ENCODE data around the gene PTDSS2. TPM values are rescaled to one million over a fixed set of nuclear protein-coding genes. Genes with fewer than 3 reads are reported as not detected.

Gene PTDSS2
- total and polyA plus RNA-seq, 2 experiments from 2014 or later: 22.7 to 145 TPM

Small RNA genes lying within 50 kb of the gene (small RNA-seq; reads per million reads assigned to genes)
- gene RN7SL838P (ENCODE audit: low replicate concordance): not detected

Other genes starting within 250 kb of the PTDSS2 start
- 19.5 and 20.5 TPM in 2 replicates for gene BET1L, start 242.9 kb upstream of the PTDSS2 start, total RNA-seq (2014; rRNA removed; shearing (Covaris generic))
- 15.2 and 22.8 TPM in 2 replicates for gene BET1L, start 242.9 kb upstream of the PTDSS2 start, polyA plus RNA-seq (2016; fragmentation: Nextera tagmentation; extraction: Ambion mirVana)
- gene RIC8A, start 242.6 kb upstream of the PTDSS2 start, total RNA-seq (2014; rRNA removed; shearing (Covaris generic)): 65.5 and 81.3 TPM in 2 replicates
- gene RIC8A, start 242.6 kb upstream of the PTDSS2 start, polyA plus RNA-seq (2016; fragmentation: Nextera tagmentation; extraction: Ambion mirVana): 23.6 and 27.3 TPM in 2 replicates
- gene SIRT3, start 213.9 kb upstream of the PTDSS2 start, total RNA-seq (2014; rRNA removed; shearing (Covaris generic)): 5.2 and 7.0 TPM in 2 replicates
- gene SIRT3, start 213.9 kb upstream of the PTDSS2 start, polyA plus RNA-seq (2016; fragmentation: Nextera tagmentation; extraction: Ambion mirVana): 8.9 and 11.4 TPM in 2 replicates
- 99.9 and 111 TPM in 2 replicates for gene PSMD13, start 213.3 kb upstream of the PTDSS2 start, total RNA-seq (2014; rRNA removed; shearing (Covaris generic))
- gene PSMD13, start 213.3 kb upstream of the PTDSS2 start, polyA plus RNA-seq (2016; fragmentation: Nextera tagmentation; extraction: Ambion mirVana): 114 and 116 TPM in 2 replicates
- gene NLRP6, start 171.9 kb upstream of the PTDSS2 start, total RNA-seq (2014; rRNA removed; shearing (Covaris generic)): 0.73 TPM in 1 of 2 replicates, not detected in the other
- 0.15 TPM in 1 of 2 replicates, not detected in the other for gene NLRP6, start 171.9 kb upstream of the PTDSS2 start, polyA plus RNA-seq (2016; fragmentation: Nextera tagmentation; extraction: Ambion mirVana)
- 45.4 and 55.8 TPM in 2 replicates for gene PGGHG, start 161.2 kb upstream of the PTDSS2 start, total RNA-seq (2014; rRNA removed; shearing (Covaris generic))
- gene PGGHG, start 161.2 kb upstream of the PTDSS2 start, polyA plus RNA-seq (2016; fragmentation: Nextera tagmentation; extraction: Ambion mirVana): 18.1 and 24.9 TPM in 2 replicates
- not detected in 2 replicates for gene IFITM5, start 150.8 kb upstream of the PTDSS2 start, total RNA-seq (2014; rRNA removed; shearing (Covaris generic))
- 0.42 TPM in 1 of 2 replicates, not detected in the other for gene IFITM5, start 150.8 kb upstream of the PTDSS2 start, polyA plus RNA-seq (2016; fragmentation: Nextera tagmentation; extraction: Ambion mirVana)
- gene IFITM2, start 142.5 kb upstream of the PTDSS2 start, total RNA-seq (2014; rRNA removed; shearing (Covaris generic)): 57.3 and 91.2 TPM in 2 replicates
- 857 and 906 TPM in 2 replicates for gene IFITM2, start 142.5 kb upstream of the PTDSS2 start, polyA plus RNA-seq (2016; fragmentation: Nextera tagmentation; extraction: Ambion mirVana)
- gene IFITM1, start 136.2 kb upstream of the PTDSS2 start, total RNA-seq (2014; rRNA removed; shearing (Covaris generic)): 396 and 409 TPM in 2 replicates
- 1,180 and 1,194 TPM in 2 replicates for gene IFITM1, start 136.2 kb upstream of the PTDSS2 start, polyA plus RNA-seq (2016; fragmentation: Nextera tagmentation; extraction: Ambion mirVana)
- 72.4 and 82.3 TPM in 2 replicates for gene IFITM3, start 129.4 kb upstream of the PTDSS2 start, total RNA-seq (2014; rRNA removed; shearing (Covaris generic))
- 829 and 840 TPM in 2 replicates for gene IFITM3, start 129.4 kb upstream of the PTDSS2 start, polyA plus RNA-seq (2016; fragmentation: Nextera tagmentation; extraction: Ambion mirVana)
- 55.2 and 92.6 TPM in 2 replicates for gene B4GALNT4, start 80.8 kb upstream of the PTDSS2 start, total RNA-seq (2014; rRNA removed; shearing (Covaris generic))
- gene B4GALNT4, start 80.8 kb upstream of the PTDSS2 start, polyA plus RNA-seq (2016; fragmentation: Nextera tagmentation; extraction: Ambion mirVana): 49.9 and 53.5 TPM in 2 replicates
- 18.7 and 23.0 TPM in 2 replicates for gene PKP3, start 56.1 kb upstream of the PTDSS2 start, total RNA-seq (2014; rRNA removed; shearing (Covaris generic))
- gene PKP3, start 56.1 kb upstream of the PTDSS2 start, polyA plus RNA-seq (2016; fragmentation: Nextera tagmentation; extraction: Ambion mirVana): 6.1 and 7.2 TPM in 2 replicates
- 59.1 and 63.0 TPM in 2 replicates for gene SIGIRR, start 35.3 kb upstream of the PTDSS2 start, total RNA-seq (2014; rRNA removed; shearing (Covaris generic))
- 72.2 and 96.2 TPM in 2 replicates for gene SIGIRR, start 35.3 kb upstream of the PTDSS2 start, polyA plus RNA-seq (2016; fragmentation: Nextera tagmentation; extraction: Ambion mirVana)
- gene ANO9, start 8.3 kb upstream of the PTDSS2 start, total RNA-seq (2014; rRNA removed; shearing (Covaris generic)): 6.5 and 10.2 TPM in 2 replicates
- gene ANO9, start 8.3 kb upstream of the PTDSS2 start, polyA plus RNA-seq (2016; fragmentation: Nextera tagmentation; extraction: Ambion mirVana): 7.5 and 9.0 TPM in 2 replicates
- 50.4 and 56.3 TPM in 2 replicates for gene RNH1, start 57.0 kb downstream of the PTDSS2 start, total RNA-seq (2014; rRNA removed; shearing (Covaris generic))
- 32.3 and 33.3 TPM in 2 replicates for gene RNH1, start 57.0 kb downstream of the PTDSS2 start, polyA plus RNA-seq (2016; fragmentation: Nextera tagmentation; extraction: Ambion mirVana)
- 28.7 and 37.9 TPM in 2 replicates for gene HRAS, start 85.3 kb downstream of the PTDSS2 start, total RNA-seq (2014; rRNA removed; shearing (Covaris generic))
- 46.3 and 48.7 TPM in 2 replicates for gene HRAS, start 85.3 kb downstream of the PTDSS2 start, polyA plus RNA-seq (2016; fragmentation: Nextera tagmentation; extraction: Ambion mirVana)
- gene LRRC56, start 87.2 kb downstream of the PTDSS2 start, total RNA-seq (2014; rRNA removed; shearing (Covaris generic)): 0.54 and 0.87 TPM in 2 replicates
- gene LRRC56, start 87.2 kb downstream of the PTDSS2 start, polyA plus RNA-seq (2016; fragmentation: Nextera tagmentation; extraction: Ambion mirVana): 0.52 and 0.73 TPM in 2 replicates
- gene LMNTD2, start 110.5 kb downstream of the PTDSS2 start, total RNA-seq (2014; rRNA removed; shearing (Covaris generic)): 1.3 and 1.8 TPM in 2 replicates
- 1.9 and 2.1 TPM in 2 replicates for gene LMNTD2, start 110.5 kb downstream of the PTDSS2 start, polyA plus RNA-seq (2016; fragmentation: Nextera tagmentation; extraction: Ambion mirVana)
- gene RASSF7, start 110.7 kb downstream of the PTDSS2 start, total RNA-seq (2014; rRNA removed; shearing (Covaris generic)): 59.1 and 64.8 TPM in 2 replicates
- gene RASSF7, start 110.7 kb downstream of the PTDSS2 start, polyA plus RNA-seq (2016; fragmentation: Nextera tagmentation; extraction: Ambion mirVana): 37.6 and 39.6 TPM in 2 replicates
- gene PHRF1, start 126.2 kb downstream of the PTDSS2 start, total RNA-seq (2014; rRNA removed; shearing (Covaris generic)): 33.9 and 45.9 TPM in 2 replicates
- 11.0 and 11.6 TPM in 2 replicates for gene PHRF1, start 126.2 kb downstream of the PTDSS2 start, polyA plus RNA-seq (2016; fragmentation: Nextera tagmentation; extraction: Ambion mirVana)
- gene IRF7, start 165.7 kb downstream of the PTDSS2 start, total RNA-seq (2014; rRNA removed; shearing (Covaris generic)): 13.8 and 17.3 TPM in 2 replicates
- 11.4 and 12.3 TPM in 2 replicates for gene IRF7, start 165.7 kb downstream of the PTDSS2 start, polyA plus RNA-seq (2016; fragmentation: Nextera tagmentation; extraction: Ambion mirVana)
- gene CDHR5, start 174.7 kb downstream of the PTDSS2 start, total RNA-seq (2014; rRNA removed; shearing (Covaris generic)): not detected in 2 replicates
- not detected in 2 replicates for gene CDHR5, start 174.7 kb downstream of the PTDSS2 start, polyA plus RNA-seq (2016; fragmentation: Nextera tagmentation; extraction: Ambion mirVana)
- gene SCT, start 176.9 kb downstream of the PTDSS2 start, total RNA-seq (2014; rRNA removed; shearing (Covaris generic)): not detected in 2 replicates
- gene SCT, start 176.9 kb downstream of the PTDSS2 start, polyA plus RNA-seq (2016; fragmentation: Nextera tagmentation; extraction: Ambion mirVana): 2.6 and 3.8 TPM in 2 replicates
- gene DRD4, start 187.0 kb downstream of the PTDSS2 start, total RNA-seq (2014; rRNA removed; shearing (Covaris generic)): 0.27 and 1.0 TPM in 2 replicates
- gene DRD4, start 187.0 kb downstream of the PTDSS2 start, polyA plus RNA-seq (2016; fragmentation: Nextera tagmentation; extraction: Ambion mirVana): 1.3 and 1.8 TPM in 2 replicates
- 33.5 and 42.6 TPM in 2 replicates for gene DEAF1, start 244.9 kb downstream of the PTDSS2 start, total RNA-seq (2014; rRNA removed; shearing (Covaris generic))
- 47.8 and 49.3 TPM in 2 replicates for gene DEAF1, start 244.9 kb downstream of the PTDSS2 start, polyA plus RNA-seq (2016; fragmentation: Nextera tagmentation; extraction: Ambion mirVana)
- gene TMEM80, start 245.5 kb downstream of the PTDSS2 start, total RNA-seq (2014; rRNA removed; shearing (Covaris generic)): 12.8 and 13.1 TPM in 2 replicates
- gene TMEM80, start 245.5 kb downstream of the PTDSS2 start, polyA plus RNA-seq (2016; fragmentation: Nextera tagmentation; extraction: Ambion mirVana): 25.1 and 25.4 TPM in 2 replicates

Data from GM23338 (cell line).